Gastrocnemius medialis (tissue), 4 donors: Measurements from ENCODE around the gene TBC1D25.

Experiments used
- POLR2A ChIP-seq, 2 donors: fragments of 450-650 bp; IDR thresholded peaks; one replicate each; pipeline ENCODE4 v1.6.1; 2017; ENCODE audit warnings: antibody characterized with exemption in 2 of 2, mild to moderate bottlenecking in 2 of 2, moderate library complexity in 2 of 2
- TF ChIP-seq, protein P1 (sequence below), 5 experiments: fragments of 450-650 bp in 3 of 5; fragments of 200-600 bp in 2 of 5; sonication (generic) in 2 of 5; IDR thresholded peaks in 4 of 5; conservative IDR thresholded peaks in 1 of 5; 1 replicate in 4 of 5; 2 replicates in 1 of 5; pipeline ENCODE4 v1.5.1; 2016 to 2019; ENCODE audit warnings: antibody characterized with exemption in 5 of 5, mild to moderate bottlenecking in 3 of 5, moderate library complexity in 3 of 5

DNA sequence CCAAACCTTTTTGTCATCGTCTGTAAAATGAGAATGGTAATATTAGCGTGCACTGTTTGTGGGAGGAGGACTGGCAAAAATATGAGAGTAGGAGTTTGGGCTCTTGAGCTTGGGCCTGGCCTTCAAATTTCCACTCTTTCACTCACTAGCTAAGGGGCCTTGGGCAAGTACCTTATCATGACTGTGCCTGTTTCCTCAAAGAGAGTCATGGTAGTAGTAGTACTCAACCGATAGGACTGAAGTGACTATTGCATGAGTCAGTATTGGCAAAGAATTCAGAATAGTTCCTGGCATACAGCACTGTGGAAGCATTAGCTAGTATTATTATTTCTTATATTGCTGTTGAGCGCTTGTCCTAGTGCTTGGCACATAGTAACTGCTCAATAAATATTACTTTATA is 18.8 kb downstream of the TBC1D25 start:
- TF ChIP-seq, protein P1, sequence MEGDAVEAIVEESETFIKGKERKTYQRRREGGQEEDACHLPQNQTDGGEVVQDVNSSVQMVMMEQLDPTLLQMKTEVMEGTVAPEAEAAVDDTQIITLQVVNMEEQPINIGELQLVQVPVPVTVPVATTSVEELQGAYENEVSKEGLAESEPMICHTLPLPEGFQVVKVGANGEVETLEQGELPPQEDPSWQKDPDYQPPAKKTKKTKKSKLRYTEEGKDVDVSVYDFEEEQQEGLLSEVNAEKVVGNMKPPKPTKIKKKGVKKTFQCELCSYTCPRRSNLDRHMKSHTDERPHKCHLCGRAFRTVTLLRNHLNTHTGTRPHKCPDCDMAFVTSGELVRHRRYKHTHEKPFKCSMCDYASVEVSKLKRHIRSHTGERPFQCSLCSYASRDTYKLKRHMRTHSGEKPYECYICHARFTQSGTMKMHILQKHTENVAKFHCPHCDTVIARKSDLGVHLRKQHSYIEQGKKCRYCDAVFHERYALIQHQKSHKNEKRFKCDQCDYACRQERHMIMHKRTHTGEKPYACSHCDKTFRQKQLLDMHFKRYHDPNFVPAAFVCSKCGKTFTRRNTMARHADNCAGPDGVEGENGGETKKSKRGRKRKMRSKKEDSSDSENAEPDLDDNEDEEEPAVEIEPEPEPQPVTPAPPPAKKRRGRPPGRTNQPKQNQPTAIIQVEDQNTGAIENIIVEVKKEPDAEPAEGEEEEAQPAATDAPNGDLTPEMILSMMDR (IDR thresholded peaks at IDR 0.05 in 4 of 5, conservative IDR thresholded peaks at IDR 0.05 in 1 of 5), result no peak
- TF ChIP-seq POLR2A (IDR thresholded peaks at IDR 0.05), result no peak
